IMR-90 (cell line): Measurements from ENCODE around the gene MUC5AC. TPM values are rescaled to one million over a fixed set of nuclear protein-coding genes. Genes with fewer than 3 reads are reported as not detected.

Experiments used
- ATAC-seq: fragments of 200-7000 bp; cut with Tn5 transposase; 2 replicates; pipeline ENCODE4 v1.9.1; 2020; ENCODE audit warnings: low read depth, mild to moderate bottlenecking, moderate library complexity
- BruUV-seq: library from RNA; stranded (reverse); fragments of 400-500 nt; replicated peaks from 2 replicates; lab custom pipeline; 2021; lab: Mats Ljungman, UMichigan
- CTCF ChIA-PET: fragments of 300-600 bp; formaldehyde crosslinking; extraction: SDS; loops from one replicate; lab custom pipeline; 2021; ENCODE audit warnings: antibody characterized with exemption; lab: Yijun Ruan, JAX
- POLR2A ChIA-PET: fragments of 300-600 bp; sonication (Branson Sonifier 250); formaldehyde crosslinking; loops from one replicate; lab custom pipeline; 2022; ENCODE audit warnings: antibody characterized with exemption; ENCODE audit not compliant: unreplicated experiment; lab: Charles Lee
- DNase-seq: peaks from one replicate; pipeline ENCODE4 v3.0.0; 2013
- H2AFZ ChIP-seq: replicated peaks from 2 replicates; pipeline ENCODE3; 2013; ENCODE audit warnings: low read length, mild to moderate bottlenecking; ENCODE audit not compliant: poor library complexity
- H2AK5ac ChIP-seq: 2 replicates; pipeline ENCODE4 v1.6.1; 2013; ENCODE audit warnings: low read depth, low read length, inconsistent platforms
- H2AK9ac ChIP-seq: replicated peaks from 2 replicates; pipeline ENCODE3; 2013; ENCODE audit warnings: mild to moderate bottlenecking, low read depth, low read length, moderate library complexity; ENCODE audit not compliant: poor library complexity
- H2BK120ac ChIP-seq: 2 replicates; pipeline ENCODE4 v1.6.1; 2013; ENCODE audit warnings: low read depth, low read length, inconsistent platforms
- H2BK15ac ChIP-seq: 3 replicates; pipeline ENCODE4 v1.6.1; 2013; ENCODE audit warnings: low read depth, low read length, inconsistent platforms
- H2BK20ac ChIP-seq: 2 replicates; pipeline ENCODE4 v1.6.1; 2013; ENCODE audit warnings: low read depth, mild to moderate bottlenecking, inconsistent platforms, low read length, moderate library complexity
- H2BK5ac ChIP-seq: 2 replicates; pipeline ENCODE4 v1.6.1; 2013; ENCODE audit warnings: mild to moderate bottlenecking, low read depth, low read length, inconsistent platforms; ENCODE audit not compliant: poor library complexity, severe bottlenecking
- H3K14ac ChIP-seq: replicated peaks from 2 replicates; pipeline ENCODE4 v1.6.1; 2013; ENCODE audit warnings: low read depth, low read length, inconsistent platforms
- H3K18ac ChIP-seq: 2 replicates; pipeline ENCODE4 v1.6.1; 2013; ENCODE audit warnings: low read depth, low read length, control low read depth
- H3K23ac ChIP-seq: 2 replicates; pipeline ENCODE4 v1.6.1; 2013; ENCODE audit warnings: low read depth, low read length, inconsistent platforms
- H3K27ac ChIP-seq: 2 replicates; pipeline ENCODE4 v1.5.1; 2013; ENCODE audit warnings: mild to moderate bottlenecking, control low read depth, low read length; ENCODE audit not compliant: insufficient read depth
- H3K27me3 ChIP-seq: 2 replicates; pipeline ENCODE4 v1.6.1; 2013; ENCODE audit warnings: low read length; ENCODE audit not compliant: control insufficient read depth, insufficient read depth
- H3K36me3 ChIP-seq: 2 replicates; pipeline ENCODE4 v1.6.1; 2013; ENCODE audit warnings: low read length, mixed read lengths; ENCODE audit not compliant: control insufficient read depth, insufficient read depth
- H3K4ac ChIP-seq: 2 replicates; pipeline ENCODE4 v1.6.1; 2013; ENCODE audit warnings: low read depth, low read length, inconsistent platforms
- H3K4me1 ChIP-seq: 2 replicates; pipeline ENCODE4 v1.6.1; 2013; ENCODE audit warnings: low read length, mixed read lengths; ENCODE audit not compliant: control insufficient read depth, insufficient read depth
- H3K4me2 ChIP-seq: 2 replicates; pipeline ENCODE4 v1.6.1; 2013; ENCODE audit warnings: low read depth, mild to moderate bottlenecking, control low read depth, low read length, moderate library complexity
- H3K4me3 ChIP-seq: 2 replicates; pipeline ENCODE4 v1.5.1; 2013; ENCODE audit warnings: low read depth, mild to moderate bottlenecking, control low read depth, low read length, moderate library complexity; ENCODE audit not compliant: insufficient read depth
- H3K56ac ChIP-seq: 2 replicates; pipeline ENCODE4 v1.6.1; 2013; ENCODE audit warnings: low read length, inconsistent platforms; ENCODE audit not compliant: insufficient read depth; ENCODE audit errors: extremely low read depth
- H3K79me1 ChIP-seq, 2 experiments: 2 replicates each; pipeline ENCODE4 v1.6.1; 2013; ENCODE audit warnings: low read length in 2 of 2, inconsistent platforms in 1 of 2, low read depth in 1 of 2
- H3K9ac ChIP-seq: 2 replicates; pipeline ENCODE4 v1.6.1; 2013; ENCODE audit warnings: low read depth, low read length, control low read depth
- H3K9me1 ChIP-seq: 2 replicates; pipeline ENCODE4 v1.6.1; 2013; ENCODE audit warnings: low read length, inconsistent platforms; ENCODE audit not compliant: insufficient read depth
- H3K9me3 ChIP-seq: 2 replicates; pipeline ENCODE4 v1.6.1; 2013; ENCODE audit warnings: low read length; ENCODE audit not compliant: control insufficient read depth, insufficient read depth
- H4K20me1 ChIP-seq: 2 replicates; pipeline ENCODE4 v1.6.1; 2013; ENCODE audit warnings: low read length, inconsistent platforms; ENCODE audit not compliant: insufficient read depth
- H4K5ac ChIP-seq: 2 replicates; pipeline ENCODE4 v1.6.1; 2013; ENCODE audit warnings: mild to moderate bottlenecking, low read depth, low read length, control low read depth
- H4K8ac ChIP-seq, 2 experiments: 2 replicates each; pipeline ENCODE4 v1.6.1; 2013; ENCODE audit warnings: low read depth in 2 of 2, low read length in 2 of 2, control low read depth in 1 of 2, inconsistent platforms in 1 of 2
- H4K91ac ChIP-seq: 2 replicates; pipeline ENCODE4 v1.6.1; 2013; ENCODE audit warnings: low read depth, low read length, inconsistent platforms; ENCODE audit not compliant: insufficient read depth
- BHLHE40 ChIP-seq: fragments of 150-350 bp; IDR thresholded peaks from 2 replicates; pipeline ENCODE4 v1.6.1; 2016; ENCODE audit warnings: mild to moderate bottlenecking, low read depth, low read length
- CEBPB ChIP-seq: IDR thresholded peaks from 2 replicates; pipeline ENCODE4 v1.6.1; 2012; ENCODE audit warnings: low read depth, low read length, improper control_type of control experiment
- CHD1 ChIP-seq: IDR thresholded peaks from 2 replicates; pipeline ENCODE4 v1.6.1; 2012; ENCODE audit warnings: low read depth, low read length, improper control_type of control experiment
- FOS ChIP-seq: fragments of 150-350 bp; IDR thresholded peaks from 2 replicates; pipeline ENCODE4 v1.6.1; 2016; ENCODE audit warnings: low read depth, low read length
- MAFK ChIP-seq: IDR thresholded peaks from 2 replicates; pipeline ENCODE4 v1.6.1; 2012; ENCODE audit warnings: low read depth, low read length, improper control_type of control experiment
- MAZ ChIP-seq: IDR thresholded peaks from 2 replicates; pipeline ENCODE4 v1.6.1; 2012; ENCODE audit warnings: low read depth, mild to moderate bottlenecking, low read length, improper control_type of control experiment, moderate library complexity, borderline replicate concordance
- NFE2L2 ChIP-seq: fragments of 150-350 bp; IDR thresholded peaks from 2 replicates; pipeline ENCODE4 v1.6.1; 2016; ENCODE audit warnings: low read depth, mild to moderate bottlenecking, low read length
- POLR2A ChIP-seq: IDR thresholded peaks from 2 replicates; pipeline ENCODE4 v1.6.1; 2012; ENCODE audit warnings: mild to moderate bottlenecking, low read depth, low read length
- SMC3 ChIP-seq: fragments of 150-350 bp; IDR thresholded peaks from 2 replicates; pipeline ENCODE4 v1.6.1; 2016; ENCODE audit warnings: low read depth, mild to moderate bottlenecking, antibody characterized with exemption, low read length, moderate library complexity
- WGBS, 2 experiments: methylation state at CpG; one replicate each; pipeline versions ENCODE4 v1.1.5 to v1.1.7; 2013; ENCODE audit warnings: missing lambda C conversion rate in 2 of 2; ENCODE audit not compliant: insufficient read length in 1 of 2; ENCODE audit errors: extremely low coverage in 2 of 2; 5-methylcytosine and 5-hydroxymethylcytosine counted together
- dilution Hi-C: fragments of 300-500 bp; cut with HindIII; formaldehyde crosslinking; loops from one replicate; pipeline ENCODE4 v1.14.3; 2018; ENCODE audit warnings: low sequenced_read_pairs; ENCODE audit not compliant: unreplicated experiment
- in situ Hi-C: fragments of 300-500 bp; cut with MboI; formaldehyde crosslinking; loops from 3 replicates; pipeline ENCODE4 v1.14.3; 2019; ENCODE audit warnings: low sequenced_read_pairs, inconsistent platforms, mixed read lengths
- intact Hi-C: fragments of 100-400 bp; cut with micrococcal nuclease; formaldehyde crosslinking; loops from 2 replicates; pipeline ENCODE4 v1.10.0; 2022
- polyA plus RNA-seq, 3 experiments: library from polyadenylated mRNA; depleted of rRNA; stranded (reverse); fragments of >200 nt; gene quantifications; 2 replicates each; pipeline ENCODE4 v1.2.3, GENCODE V29; 2012; ENCODE audit warnings: low replicate concordance in 1 of 3
- total RNA-seq: library from RNA; depleted of rRNA; stranded (reverse); fragments of >200 nt; gene quantifications from 2 replicates; pipeline ENCODE4 v1.2.3, GENCODE V29; 2012
- TF ChIP-seq, protein P1 (sequence below): fragments of 150-350 bp; IDR thresholded peaks from 2 replicates; pipeline ENCODE4 v1.6.1; 2017; ENCODE audit warnings: mild to moderate bottlenecking, antibody characterized with exemption, low read length, low read depth

MUC5AC gene
- total and polyA plus RNA-seq, 2 of the 4 experiments (the other 2 are of a cell fraction): 0.02 TPM; not detected in 1

DNA sequence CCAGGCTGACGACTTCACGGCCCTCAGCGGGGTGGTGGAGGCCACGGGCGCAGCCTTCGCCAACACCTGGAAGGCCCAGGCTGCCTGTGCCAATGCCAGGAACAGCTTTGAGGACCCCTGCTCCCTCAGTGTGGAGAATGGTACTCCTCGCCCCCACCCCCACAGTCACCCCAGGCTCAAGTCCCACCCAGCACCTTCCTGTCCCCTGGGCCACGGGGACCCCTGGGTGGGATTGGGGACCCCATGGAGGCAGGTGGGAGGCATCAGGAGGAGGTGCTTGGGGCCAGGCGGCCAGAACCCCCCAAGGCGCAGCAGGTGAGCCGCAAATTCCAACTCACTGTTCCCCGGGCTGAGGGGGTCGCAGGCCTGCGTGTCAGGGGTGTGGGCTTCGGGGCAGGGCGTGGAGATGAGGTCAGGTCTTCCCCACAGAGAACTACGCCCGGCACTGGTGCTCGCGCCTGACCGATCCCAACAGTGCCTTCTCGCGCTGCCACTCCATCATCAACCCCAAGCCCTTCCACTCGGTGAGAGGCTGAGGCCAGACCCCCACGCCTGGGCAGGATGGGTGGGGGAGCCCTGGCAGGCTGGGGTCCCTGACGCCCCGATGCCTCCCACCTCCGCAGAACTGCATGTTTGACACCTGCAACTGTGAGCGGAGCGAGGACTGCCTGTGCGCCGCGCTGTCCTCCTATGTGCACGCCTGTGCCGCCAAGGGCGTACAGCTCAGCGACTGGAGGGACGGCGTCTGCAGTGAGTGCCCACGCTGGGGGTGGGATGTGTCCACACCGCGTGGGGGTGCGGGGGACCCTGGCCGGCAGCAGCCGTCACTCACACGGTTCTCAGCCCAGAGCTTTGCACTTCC is 74.5 kb downstream of the MUC5AC start (continued):
- no peak for TF ChIP-seq MAZ

DNA sequence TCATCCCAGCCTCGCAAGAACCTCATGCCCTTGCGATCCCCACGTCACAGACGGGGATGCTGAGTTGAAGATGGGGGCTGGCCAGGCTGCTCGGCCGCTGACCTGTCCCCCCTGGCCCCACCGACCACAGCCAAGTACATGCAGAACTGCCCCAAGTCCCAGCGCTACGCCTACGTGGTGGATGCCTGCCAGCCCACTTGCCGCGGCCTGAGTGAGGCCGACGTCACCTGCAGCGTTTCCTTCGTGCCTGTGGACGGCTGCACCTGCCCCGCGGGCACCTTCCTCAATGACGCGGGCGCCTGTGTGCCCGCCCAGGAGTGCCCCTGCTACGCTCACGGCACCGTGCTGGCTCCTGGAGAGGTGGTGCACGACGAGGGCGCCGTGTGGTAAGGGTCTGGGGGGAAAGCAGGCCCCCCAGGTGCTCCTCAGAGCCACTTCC is 75.1 kb downstream of the MUC5AC start:
- Histone ChIP-seq H3K9me3 (no peaks in the 10 kb centered on the region), H4K5ac (no peak overlapping the region), H3K27ac (no peak overlapping the region), H3K4me2 (no peak overlapping the region), H3K56ac (no peak overlapping the region), H2BK15ac (no peak overlapping the region), H3K36me3 (no peaks in the 10 kb centered on the region), H2BK5ac (no peak overlapping the region), H4K8ac (no peak overlapping the region), H3K9ac (no peak overlapping the region), H2AK9ac (no peak overlapping the region), H3K27me3 (no peaks in the 10 kb centered on the region; the same call in 1 of the 2 replicates), H3K4ac (no peak overlapping the region), H3K23ac (no peak overlapping the region), H2BK20ac (no peak overlapping the region), H3K4me1 (no peaks in the 10 kb centered on the region), H3K79me1 (no peaks in the 10 kb centered on the region), H4K91ac (no peak overlapping the region), H2BK120ac (no peak overlapping the region), H3K9me1 (no peaks in the 10 kb centered on the region), H3K4me3 (no peak overlapping the region), H4K20me1 (no peaks in the 10 kb centered on the region; the same call in 1 of the 2 replicates), H3K14ac (no peak overlapping the region), H3K18ac (no peak overlapping the region), H2AFZ (peak overlapping the region; percentile 33), H2AK5ac (no peak overlapping the region)
- CTCF ChIA-PET: no interaction called here
- POLR2A ChIA-PET: no interaction called here
- BruUV-seq: no TSS peak
- DNase-seq (no peak), ATAC-seq (no peak)
- intact Hi-C loops (no loop called here), in situ Hi-C loops (no loop called here), dilution Hi-C loops (no loop called here)
- WGBS, 2 experiments: 69% methylated on average over 10 of the region's 30 CpGs; no CpG with 5 or more reads in 1 of the 2 experiments
- no peak for TF ChIP-seq FOS
- no peak for TF ChIP-seq POLR2A
- TF ChIP-seq MAFK: no peak
- TF ChIP-seq, protein P1, sequence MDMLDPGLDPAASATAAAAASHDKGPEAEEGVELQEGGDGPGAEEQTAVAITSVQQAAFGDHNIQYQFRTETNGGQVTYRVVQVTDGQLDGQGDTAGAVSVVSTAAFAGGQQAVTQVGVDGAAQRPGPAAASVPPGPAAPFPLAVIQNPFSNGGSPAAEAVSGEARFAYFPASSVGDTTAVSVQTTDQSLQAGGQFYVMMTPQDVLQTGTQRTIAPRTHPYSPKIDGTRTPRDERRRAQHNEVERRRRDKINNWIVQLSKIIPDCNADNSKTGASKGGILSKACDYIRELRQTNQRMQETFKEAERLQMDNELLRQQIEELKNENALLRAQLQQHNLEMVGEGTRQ: no peak
- no peak for TF ChIP-seq CHD1
- TF ChIP-seq BHLHE40: no peak
- no peak for TF ChIP-seq NFE2L2
- TF ChIP-seq CEBPB: no peak
- TF ChIP-seq MAZ: no peak
- no peak for TF ChIP-seq SMC3
